Stimulated activated CD4-positive, alpha-beta T cell treated with anti-CD3 and anti-CD28 coated beads, Interleukin-4, amount 100 ng/mL, for 24 hours (primary cell): ENCODE data around the gene ASTN2.

ENCODE experiments used
- DNase-seq: peaks from one replicate; pipeline ENCODE4 v3.0.0-alpha.2; 2020

The ASTN2 gene

DNA sequence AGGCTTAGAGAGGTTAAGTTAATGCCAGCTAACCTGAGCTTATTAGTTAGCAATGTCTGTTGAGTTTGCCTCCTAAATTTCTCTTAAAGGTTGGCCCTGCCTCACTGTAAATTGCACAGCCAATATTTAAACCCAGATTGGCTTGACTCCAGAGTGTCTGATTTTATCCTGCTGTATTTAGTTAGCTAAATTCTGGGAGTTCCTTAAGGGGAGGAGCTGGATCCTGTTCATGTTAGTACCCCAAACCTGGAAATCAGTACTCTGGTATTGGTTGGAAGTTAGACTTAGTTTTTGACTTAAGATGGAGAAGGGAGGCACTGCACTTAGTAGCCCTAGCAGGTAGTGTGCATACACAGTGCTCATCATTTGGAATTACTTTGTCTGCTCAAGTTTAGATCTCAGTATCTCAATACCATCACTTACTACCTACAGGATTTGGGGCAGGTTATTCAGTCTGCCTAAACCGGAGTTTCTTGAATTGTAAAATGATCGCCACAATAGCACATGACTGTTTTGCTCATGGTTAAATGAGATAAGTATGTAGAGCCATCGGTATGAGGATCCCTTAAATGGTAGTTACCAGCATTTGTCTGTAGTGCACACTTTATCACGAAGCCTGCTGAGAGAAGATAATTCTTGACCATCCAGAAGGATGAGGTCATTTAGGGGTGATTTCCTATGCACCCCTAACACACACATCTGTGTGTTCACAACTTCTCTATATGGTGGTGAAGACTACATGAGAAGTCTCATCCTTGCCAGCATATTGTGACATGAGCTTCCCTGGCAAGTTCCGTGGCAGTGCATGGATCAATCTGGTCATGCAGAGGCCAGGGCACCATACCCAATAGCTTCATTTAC is 992.5 kb downstream of the ASTN2 start:
- no peak for DNase-seq

DNA sequence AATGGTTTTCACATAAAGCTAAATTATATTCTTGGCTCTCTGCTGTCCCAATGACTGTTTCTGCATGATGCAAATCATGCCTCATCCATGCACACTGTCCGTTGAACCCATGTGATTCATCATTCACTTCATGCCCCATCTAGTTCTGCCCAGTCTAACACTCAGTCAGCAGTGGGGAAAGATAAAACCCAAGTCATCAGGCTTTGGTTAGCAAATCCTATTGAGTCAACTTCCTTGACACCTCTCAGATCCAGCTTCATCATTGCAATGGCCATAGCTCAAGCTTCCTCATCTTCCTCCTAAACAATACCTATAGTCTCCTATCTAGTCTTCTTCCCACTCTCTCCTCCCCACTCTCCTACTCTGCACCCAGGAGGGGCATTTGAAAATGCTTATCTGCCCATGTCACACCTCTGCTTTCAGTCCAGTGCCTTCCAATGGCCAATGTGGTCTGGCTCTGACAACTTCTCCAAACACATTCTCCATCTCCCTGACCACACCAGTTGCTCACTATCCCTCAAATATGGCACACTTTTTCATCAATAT is 993.8 kb downstream of the ASTN2 start:
- DNase-seq, result no peak

DNA sequence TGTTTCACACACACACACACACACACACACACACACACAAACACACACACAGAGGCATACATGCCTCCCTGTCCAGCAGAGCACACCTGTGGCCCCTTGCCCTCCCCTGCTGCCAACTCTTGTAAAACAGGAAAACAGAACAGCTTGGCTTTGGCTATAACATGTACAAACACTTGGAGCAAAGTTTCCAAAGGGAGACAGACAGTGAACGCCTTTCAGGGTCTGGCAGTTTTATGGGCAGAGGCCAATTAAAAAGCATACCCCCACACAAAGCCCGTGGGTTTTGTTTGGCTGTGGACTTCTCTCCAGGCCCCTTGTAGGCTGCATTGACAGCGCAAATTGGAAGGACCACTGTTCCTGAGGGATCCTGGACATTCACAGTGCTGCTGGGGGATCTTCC is 995.7 kb downstream of the ASTN2 start:
- no peak for DNase-seq

DNA sequence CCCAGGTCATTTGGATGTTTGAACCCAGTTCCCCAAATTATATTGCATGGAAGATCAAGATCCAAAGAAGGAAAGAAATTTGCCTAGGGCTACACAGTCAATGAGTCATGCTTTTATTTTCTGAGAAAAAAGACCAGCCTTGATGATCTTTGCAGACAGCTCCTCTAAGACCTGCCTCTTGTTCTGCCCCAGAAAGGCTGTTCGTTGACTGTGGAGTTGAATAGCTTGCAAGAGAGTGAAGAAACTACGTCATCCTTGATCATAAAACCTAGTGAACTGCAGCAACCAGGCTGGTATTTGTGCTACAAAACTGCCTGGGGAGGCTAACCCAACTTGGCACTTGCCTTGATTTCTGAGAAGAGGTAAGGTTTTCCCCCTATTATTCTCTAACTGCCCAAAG is 997.4 kb downstream of the ASTN2 start:
- DNase-seq, result no peak

- no peak for DNase-seq
Observed at GRCh38 chr9:116416421-116416820, 998.4 kb downstream of the ASTN2 start.

GRCh38 chr9:116414374-116414773 is 1000.5 kb downstream of the ASTN2 start:
- no peak for DNase-seq

GRCh38 chr9:116411506-116411905 is 1003.4 kb downstream of the ASTN2 start:
- DNase-seq, result no peak

DNA sequence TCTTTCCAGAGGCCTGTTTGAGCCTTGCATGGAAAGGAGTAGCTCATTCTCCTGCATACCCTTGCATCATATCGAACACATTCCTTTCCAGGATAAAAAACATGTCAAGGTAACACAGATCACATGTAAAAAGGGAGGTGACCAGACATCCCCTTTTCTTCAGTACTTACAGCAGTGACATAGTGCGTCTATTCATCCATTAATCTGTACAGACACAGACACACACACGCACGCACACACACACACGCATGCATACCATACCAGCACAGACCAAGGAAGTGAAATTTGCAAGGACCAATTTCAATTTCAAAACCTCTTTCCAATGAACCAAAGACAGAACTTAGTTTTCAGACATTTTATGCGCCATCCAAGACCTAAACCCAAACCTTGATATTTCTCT is 1005.2 kb downstream of the ASTN2 start:
- DNase-seq, result no peak

DNA sequence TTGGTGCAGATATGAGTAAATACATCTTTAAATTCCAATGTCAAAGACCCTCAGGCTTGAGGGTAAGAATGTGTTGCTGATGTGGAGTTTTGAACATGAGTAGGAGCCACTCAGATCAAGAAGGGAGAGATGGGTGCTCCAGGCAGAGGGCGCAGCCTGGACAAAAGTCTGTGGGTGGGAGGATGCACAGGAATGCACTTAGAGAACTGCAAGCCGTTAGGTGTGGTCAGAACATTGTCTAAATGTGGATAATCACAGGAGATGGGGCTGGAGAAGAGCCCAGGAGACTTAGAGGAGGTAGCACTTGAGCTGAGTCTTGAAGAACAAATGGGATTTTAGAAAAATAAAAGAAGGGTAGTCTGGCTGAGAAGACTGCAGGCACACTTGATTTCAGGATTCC is 1005.7 kb downstream of the ASTN2 start:
- no peak for DNase-seq

DNA sequence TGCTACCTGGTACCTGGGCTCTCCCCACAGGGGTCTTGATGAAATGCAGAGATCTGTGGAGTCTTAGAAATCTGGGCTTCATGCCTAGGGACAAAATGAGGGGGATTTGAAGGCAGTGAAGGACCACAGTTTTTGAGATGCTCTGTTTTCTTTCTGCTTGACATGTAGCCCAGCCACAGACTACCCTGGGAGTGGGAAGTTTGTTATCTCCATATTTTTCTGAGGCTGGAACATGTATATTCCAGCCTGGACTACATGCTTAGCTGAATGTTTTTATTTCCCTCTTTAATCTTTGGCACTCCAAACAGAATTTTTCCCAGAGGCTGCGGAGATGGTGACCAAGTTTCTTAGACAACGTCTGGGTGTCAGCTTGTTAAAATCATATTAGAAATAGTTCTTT is 1008.4 kb downstream of the ASTN2 start:
- no peak for DNase-seq

DNA sequence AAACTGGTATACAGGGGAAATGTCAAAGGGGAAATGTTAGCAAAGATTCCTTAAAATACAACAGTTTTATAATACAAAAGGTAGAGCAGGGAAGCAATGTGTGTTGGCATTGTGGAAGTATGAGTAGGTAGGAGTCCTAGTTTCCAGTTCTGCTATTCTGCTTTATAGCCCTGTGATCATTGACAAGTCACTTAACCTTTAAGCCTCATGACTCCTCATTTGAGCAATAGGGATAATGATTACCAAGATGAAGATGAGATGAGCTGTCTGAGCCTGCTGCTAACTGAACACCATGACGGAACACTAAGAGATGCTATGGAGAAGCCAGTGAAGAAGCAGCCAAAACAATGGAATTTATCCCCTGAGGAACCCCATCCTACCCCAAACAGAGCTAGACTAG is 1009.5 kb downstream of the ASTN2 start:
- no peak for DNase-seq

DNA sequence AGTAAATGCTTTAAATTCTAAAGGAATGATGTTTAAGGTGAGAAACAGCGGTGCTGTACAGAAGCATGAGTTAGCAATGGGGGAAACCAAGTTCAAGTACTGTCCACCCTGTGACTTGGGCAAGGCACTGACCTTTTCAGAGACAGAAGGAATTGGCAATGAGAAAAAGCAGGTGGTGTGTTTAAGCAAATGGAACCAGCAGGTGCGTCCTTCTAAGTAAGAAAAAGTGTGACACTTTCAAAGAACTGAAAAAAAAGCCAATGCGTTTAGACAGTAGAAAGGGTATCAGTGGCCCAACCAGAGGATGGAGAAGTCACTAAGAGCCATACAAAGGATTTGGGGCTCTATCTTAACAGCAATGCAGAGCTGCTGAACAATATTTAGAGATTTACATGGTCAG is 1010.6 kb downstream of the ASTN2 start:
- no peak for DNase-seq

GRCh38 chr9:116403171-116403570 is 1011.7 kb downstream of the ASTN2 start:
- no peak for DNase-seq

GRCh38 chr9:116395699-116396037 is 1019.2 kb downstream of the ASTN2 start:
- no peak for DNase-seq

DNA sequence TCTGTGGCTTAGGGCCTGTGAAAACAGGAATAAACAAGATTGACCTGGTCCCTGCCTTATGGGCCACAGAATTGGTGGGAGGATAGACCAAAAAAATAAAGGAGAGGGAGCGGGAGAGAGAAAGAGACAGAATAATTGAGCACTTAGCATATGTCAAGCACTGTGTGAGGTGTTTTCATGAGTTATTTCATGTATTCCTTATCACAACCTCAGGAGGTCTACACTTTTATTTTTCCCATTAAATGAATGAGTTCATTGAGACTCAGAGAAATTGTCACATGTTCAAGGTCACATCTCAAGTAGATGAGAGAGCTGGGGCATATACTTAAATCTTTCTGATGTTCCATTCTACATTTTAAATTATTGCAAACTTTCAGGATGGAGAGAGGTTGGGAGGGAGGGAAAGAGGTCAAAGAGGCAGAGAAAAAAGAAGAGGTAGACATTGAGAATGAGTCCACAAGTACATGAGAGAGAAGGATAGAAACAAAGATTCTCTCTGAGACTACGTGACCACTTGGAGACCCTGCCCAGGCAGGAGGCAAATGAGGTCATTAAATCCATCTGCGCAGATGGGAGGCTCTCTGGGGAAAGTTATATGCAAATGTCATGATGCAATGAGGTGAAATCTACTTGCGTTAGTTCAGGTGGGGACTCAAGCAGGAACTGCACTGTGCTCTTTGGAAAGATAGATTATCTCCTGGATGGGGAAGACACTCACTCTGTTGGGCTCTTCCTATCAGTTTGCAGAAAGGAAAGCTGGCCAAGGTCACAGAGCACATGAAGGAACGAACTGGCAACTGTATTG is 1019.8 kb downstream of the ASTN2 start:
- no peak for DNase-seq

DNA sequence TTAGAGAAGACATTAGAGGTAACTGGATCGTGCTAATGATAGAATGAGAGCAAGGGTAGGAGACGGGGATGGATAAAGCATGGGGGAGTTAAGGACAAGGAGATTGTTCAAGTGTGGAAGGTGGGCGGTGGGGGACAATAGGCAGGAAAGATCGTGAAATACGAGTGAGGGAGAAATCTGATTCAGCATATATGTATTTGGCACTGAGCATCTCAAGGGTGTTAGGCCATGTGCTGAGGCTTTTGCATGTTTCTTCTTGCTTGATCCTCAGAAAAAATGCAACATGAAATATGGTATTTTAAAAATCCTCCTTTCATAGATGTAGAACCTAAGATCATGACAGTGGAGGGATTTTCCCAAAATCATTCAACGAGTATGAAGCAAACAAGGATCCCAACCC is 1020.8 kb downstream of the ASTN2 start:
- DNase-seq, result no peak

DNA sequence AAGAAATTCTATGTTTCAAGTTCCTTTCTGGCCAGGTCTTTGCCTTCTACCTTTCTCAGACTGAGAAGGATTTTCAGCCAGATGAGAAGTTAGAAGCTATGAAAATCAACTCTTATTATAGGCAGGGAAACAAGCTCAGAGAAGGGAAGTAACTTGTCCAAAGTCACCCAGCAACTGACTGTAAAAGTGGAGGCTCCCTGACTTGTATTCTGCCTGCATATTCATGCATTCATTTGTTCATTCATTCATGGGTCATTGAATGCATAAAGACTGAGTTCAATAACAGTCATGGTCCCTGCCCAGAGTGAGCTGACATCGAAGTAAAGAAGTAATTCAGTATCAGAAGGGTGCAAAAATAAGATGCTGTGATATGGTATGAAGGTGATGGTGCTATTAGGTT is 1021.7 kb downstream of the ASTN2 start:
- no peak for DNase-seq

- DNase-seq, result no peak
Observed at GRCh38 chr9:116391306-116391900, 1023.5 kb downstream of the ASTN2 start.

DNA sequence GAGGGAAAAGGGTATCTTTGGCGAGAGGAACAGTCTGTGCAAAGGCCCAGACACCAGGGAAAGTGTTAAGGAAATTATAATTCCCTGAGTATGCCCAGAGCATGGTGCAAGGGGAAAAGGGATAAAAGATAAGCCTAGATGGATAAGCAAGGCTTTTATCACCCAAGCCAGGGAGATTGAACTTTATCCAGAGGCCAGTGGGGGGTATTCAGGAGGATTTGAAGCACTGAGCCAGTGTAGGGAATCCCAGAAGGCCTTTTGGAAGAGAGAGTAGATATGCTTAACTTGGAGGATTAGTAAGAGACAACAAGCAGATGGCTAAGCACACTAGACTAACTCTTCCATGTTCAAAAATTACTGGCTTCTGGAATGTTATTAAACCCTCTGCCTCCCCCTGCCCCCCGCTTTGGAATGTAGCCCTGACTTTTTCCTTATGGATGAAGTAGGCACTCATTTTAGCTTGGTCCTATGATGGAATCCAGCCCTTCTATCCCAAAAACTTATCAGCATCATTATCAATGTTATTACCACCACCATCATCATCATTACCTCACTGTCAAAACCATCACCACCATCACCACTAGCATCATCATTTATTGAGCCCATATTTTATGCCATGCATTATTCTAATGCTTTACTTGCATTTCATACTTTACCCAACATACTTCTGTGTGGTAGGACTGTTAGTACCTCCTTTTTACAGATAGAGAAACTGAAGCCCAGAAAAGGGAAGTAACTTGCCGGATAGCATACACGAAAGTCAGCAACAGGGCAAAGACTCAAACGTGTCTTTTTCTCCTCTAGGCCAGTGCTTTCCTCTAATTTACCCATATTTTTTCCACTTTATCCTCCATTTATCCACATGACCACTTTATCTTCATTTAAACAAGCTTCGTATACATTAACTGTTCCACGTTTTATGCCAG is 1024.3 kb downstream of the ASTN2 start:
- DNase-seq, result no peak

DNA sequence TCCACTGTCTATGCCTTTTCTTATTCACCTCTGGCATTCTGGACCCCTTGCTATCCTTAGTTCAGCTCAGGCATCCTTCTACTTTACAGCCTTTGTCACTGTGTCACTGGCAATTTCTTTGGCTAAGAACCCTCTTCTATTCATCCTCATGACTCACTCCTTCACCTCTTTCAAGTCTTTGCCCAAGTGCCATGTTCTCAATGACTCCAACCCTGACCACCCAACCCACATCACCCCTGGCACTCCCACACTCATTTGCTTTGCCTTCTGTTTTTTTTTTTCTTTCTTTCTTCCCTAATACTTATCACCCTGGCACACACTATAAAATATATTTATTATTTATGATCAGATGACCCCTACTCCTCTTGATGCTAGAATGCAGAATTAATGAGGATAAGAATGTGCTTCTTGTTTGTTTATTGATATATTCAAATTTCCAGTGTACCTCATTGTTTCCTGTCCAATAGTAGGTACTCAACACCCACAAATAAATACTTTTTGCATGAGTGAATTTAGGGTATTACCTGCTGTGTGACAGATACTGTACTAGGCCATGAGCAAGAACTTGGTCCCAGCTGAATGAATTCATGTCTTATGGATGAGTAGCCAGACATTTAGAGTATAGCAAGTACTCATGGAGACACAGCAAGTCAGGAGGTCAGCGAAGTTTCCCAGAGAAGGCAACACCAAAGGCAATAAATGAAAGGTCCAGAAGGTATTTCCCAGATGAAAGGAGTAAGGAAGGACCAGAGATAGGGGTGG is 1025.1 kb downstream of the ASTN2 start:
- DNase-seq, result no peak

DNA sequence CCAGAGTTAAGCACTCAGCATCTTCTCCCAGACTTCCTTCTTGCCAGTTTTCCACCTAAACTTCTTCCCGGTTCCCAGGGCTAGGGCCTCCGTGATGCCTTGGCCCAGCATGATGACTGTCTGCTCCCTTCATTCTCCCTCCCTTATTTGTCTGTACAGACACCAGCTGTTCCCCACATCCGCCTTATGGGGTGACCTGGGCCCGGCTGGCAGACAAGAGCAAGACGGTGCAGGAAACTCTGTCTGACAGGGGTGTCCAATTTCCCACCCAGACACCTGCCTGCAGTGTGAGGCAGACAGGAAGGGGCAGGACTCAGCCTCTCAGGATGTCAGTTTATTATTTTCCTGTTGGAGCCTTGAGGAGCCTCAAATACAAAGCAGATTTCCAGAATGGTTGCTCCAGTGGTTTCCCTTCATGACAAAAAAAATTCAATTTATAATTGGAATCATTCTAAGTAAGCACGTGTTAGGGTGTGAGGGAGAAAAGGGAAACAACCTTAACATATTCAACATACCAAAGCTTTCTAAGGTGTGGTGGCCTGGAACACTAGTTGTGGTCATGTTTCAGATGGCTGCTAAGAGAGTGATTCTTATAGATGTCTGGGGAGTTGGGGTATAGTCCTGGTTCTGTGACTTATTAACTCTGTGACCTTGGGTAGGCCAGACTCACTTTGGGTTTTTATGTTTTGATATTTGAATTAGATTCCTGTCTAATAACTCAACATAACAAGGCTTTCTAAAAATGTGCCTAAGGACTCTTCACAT is 1026.7 kb downstream of the ASTN2 start:
- no peak for DNase-seq
